PFSK-1 (cell line): Measurements from ENCODE around the gene KRT9.

Experiments used
- POLR2AphosphoS5 ChIP-seq: IDR thresholded peaks from 2 replicates; pipeline ENCODE4 v1.6.1; 2012; ENCODE audit warnings: low read depth, mild to moderate bottlenecking, control low read depth, low read length, moderate library complexity
- REST ChIP-seq, 2 experiments: IDR thresholded peaks; 2 replicates each; pipeline versions ENCODE4 v1.6.1 to v1.8.0; 2011 to 2012; ENCODE audit warnings: low read depth in 2 of 2, low read length in 2 of 2, control low read depth in 1 of 2, inconsistent platforms in 1 of 2, mild to moderate bottlenecking in 1 of 2, moderate library complexity in 1 of 2; ENCODE audit not compliant: insufficient read depth in 1 of 2
- TAF1 ChIP-seq: IDR thresholded peaks from 2 replicates; pipeline ENCODE4 v1.6.1; 2012; ENCODE audit warnings: low read length, control low read depth, borderline replicate concordance; ENCODE audit not compliant: insufficient read depth

- no peak for TF ChIP-seq POLR2AphosphoS5
- no peak for TF ChIP-seq REST (IDR thresholded peaks at IDR 0.05; ENCODE audit: insufficient read depth in 1 of 2, low read depth in 2 of 2, low read length in 2 of 2)
- no peak for TF ChIP-seq TAF1
Measured at GRCh38 chr17:41542357-41542756, 29.5 kb downstream of the KRT9 start.
